Right renal cortex interstitium (tissue), 3 donors: ENCODE data around the gene MAP1LC3B. TPM values are rescaled to one million over a fixed set of nuclear protein-coding genes. Genes with fewer than 3 reads are reported as not detected.
"Not testable (repeated sequence)": the region's sequence is repeated elsewhere in the genome, so short reads cannot be mapped to it uniquely, and the experiment has no call there.

ENCODE experiments used
- DNase-seq, 3 donors: peaks; one replicate each; pipeline ENCODE4 v3.0.0-alpha.2; 2013; ENCODE audit warnings: low read depth in 3 of 3, low spot score in 2 of 3
- polyA plus RNA-seq, 3 donors: library from polyadenylated mRNA; unstranded; fragments of 120-200 nt; gene quantifications; one replicate each; pipeline ENCODE4 v1.2.1, GENCODE V29; 2013; ENCODE audit not compliant: insufficient read length in 3 of 3

Gene MAP1LC3B
- polyA plus RNA-seq, 3 donors, result 67.1 to 74.8 (median 71.2) TPM

GRCh38 chr16:87360862-87361610 lies 31.1 kb upstream of the MAP1LC3B start:
- DNase-seq, result no peak

GRCh38 chr16:87361916-87362619 lies 30.1 kb upstream of the MAP1LC3B start:
- DNase-seq, result no peak

DNA sequence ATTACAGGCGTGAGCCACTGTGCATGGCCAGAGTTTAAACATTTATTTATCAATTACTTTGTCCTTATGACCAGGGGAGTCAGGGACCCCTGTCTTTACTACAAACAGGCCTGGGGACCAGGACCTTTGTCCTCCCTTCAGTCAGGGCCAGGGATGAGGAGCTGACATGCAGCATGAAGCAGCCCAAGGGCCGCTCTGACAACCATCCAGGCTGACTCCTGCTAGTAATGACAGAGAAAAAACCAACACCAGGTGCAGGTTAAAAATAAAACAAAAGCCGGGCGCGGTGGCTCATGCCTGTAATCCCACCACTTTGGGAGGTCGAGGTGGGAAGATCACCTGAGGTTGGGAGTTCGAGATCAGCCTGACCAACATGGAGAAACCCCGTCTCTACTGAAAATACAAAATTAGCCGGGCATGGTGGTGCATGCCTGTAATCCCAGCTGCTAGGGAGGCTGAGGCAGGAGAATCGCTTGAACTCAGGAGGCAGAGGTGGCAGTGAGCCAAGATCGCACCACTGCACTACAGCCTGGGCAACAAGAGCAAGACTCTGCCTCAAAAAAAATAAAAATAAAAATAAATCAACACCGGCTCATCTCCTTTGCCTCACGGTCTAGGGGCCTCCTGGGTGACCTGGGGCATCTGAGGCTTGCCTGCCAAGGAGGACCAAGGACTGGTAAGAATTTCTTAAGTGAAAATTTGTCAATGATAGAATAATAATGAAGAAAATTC lies 29.1 kb upstream of the MAP1LC3B start:
- DNase-seq, result not testable (repeated sequence)

GRCh38 chr16:87363771-87364455 lies 28.2 kb upstream of the MAP1LC3B start:
- DNase-seq, result no peak

GRCh38 chr16:87365021-87365713 lies 27.0 kb upstream of the MAP1LC3B start:
- DNase-seq, result no peak

DNA sequence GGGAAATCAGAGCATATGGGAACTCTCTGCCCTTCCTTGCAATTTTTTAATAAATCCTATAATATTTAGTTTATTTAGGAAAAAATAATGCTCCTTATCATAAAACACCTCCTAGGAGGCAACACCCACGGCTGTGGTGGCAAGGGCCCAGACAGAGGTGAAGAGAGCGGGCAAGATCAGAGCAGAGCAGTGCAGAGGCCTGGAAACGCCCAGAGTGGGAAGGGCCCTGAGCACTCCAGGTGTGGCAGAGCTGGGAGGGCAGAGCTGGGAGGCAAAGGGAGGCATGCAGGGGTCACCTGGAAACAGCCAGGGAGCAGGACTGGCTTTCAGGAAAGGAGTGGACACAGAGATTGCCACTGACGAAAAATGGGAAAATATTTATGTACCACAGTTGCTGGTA lies 25.8 kb upstream of the MAP1LC3B start:
- no peak for DNase-seq

DNA sequence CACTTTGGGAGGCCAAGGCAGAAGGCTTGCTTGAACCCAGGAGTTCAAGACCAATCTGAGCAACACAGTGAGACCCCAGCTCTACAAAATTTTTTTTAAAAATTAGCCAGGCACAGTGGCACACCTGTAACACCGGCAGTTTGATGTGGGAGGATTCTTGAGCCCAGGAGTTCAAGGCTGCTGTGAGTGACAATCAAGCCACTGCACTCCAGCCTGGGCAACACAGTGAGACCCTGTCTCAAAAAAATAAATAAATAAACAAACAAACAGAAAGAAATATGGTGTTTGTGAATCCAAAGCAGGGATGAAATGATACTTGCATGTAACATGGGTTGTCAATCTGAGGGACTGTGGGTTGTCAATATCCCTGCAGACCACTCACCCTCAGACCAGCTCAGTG lies 25.2 kb upstream of the MAP1LC3B start:
- DNase-seq, result no peak

DNA sequence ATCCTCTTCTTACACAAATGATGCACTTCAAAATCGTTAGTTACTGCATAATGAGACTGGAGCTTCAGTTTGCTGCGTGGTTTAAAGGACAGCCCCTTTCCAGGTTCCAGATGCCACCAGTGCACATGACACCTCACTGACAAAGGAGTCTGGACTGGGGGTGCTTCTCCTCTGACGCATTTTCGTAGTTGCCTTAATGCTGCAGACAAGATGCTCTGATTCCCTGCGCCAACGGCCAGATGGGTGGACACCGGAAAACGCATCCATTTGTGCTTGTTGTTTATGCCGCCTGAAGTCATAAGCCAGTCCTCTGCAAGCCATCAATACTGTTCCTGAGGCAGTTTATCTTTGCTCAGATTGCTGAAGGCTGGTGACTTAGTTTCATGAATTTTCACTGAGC lies 24.6 kb upstream of the MAP1LC3B start:
- DNase-seq, result no peak

DNA sequence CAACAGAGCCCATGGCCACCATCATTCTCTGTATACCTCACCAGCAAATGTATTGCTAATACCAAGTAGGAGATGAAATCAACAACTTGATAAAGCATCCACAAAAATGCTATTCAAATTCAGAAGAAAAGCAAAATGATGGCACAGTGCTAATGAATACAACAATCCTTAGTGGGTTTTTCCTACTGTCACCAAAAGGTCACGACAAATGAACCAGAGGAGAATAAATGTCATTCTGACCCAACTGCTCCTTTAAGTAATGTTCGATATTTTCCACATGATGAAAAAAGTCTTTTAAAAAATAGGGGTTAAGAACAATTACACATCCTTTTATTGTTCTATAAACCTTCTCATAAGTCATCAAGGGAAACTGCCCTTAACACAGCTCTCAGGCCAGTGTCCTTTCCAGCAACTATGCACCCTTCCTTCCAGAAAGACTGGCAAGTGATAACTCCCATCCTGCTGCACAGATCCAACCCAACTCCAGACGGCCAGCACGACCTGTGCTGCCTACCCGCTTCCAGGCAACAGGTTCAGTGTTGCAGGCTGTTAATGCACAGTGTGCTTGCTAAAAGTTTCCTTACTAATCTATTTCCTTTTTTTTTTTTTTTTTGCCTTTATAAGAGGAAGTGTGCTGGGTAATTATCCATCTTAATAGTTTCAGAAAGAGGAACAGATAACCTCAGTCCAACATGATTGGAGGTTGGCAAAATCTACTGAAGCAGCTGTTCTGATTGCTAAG lies 23.9 kb upstream of the MAP1LC3B start:
- no peak for DNase-seq

GRCh38 chr16:87369117-87369765 lies 22.9 kb upstream of the MAP1LC3B start:
- no peak for DNase-seq

GRCh38 chr16:87369796-87370719 lies 22.1 kb upstream of the MAP1LC3B start:
- no peak for DNase-seq

GRCh38 chr16:87371261-87371866 lies 20.8 kb upstream of the MAP1LC3B start:
- DNase-seq, result no peak

- no peak for DNase-seq
Measured at GRCh38 chr16:87372305-87372704, 19.8 kb upstream of the MAP1LC3B start.

- DNase-seq, result no peak
Measured at GRCh38 chr16:87374313-87374712, 17.8 kb upstream of the MAP1LC3B start.

DNA sequence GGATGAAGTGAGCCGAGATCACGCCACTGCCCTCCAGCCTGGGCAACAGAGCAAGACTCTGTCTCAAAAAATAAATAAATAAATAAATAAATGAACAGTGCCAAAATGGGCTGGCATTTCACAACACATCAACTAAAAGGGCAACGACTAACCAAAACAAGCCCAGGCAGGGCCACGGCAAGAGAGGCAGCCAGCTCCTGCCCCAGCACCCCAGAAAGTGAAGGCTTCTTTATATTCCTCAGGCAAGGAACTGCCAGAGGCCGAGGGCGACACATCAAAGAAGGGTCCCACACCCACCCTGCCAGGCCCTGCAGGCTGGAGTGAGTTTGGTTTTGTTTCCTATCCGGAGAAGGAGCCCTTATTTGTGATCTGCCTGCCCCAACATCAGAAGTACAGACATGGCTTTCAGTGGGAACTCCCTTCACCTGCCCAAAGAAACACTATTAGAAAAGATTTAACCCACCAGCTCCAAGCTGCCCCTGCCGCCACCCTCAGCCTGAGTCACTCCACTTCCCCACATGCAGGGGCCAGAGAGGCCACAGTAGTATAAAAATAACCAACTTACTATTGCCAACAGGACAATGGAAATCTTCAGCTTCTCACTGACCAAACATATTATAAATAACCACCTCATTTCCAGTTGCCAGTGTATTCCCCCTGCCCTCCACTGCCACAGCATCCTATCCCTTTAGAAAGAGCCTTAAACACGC lies 16.6 kb upstream of the MAP1LC3B start:
- no peak for DNase-seq

DNA sequence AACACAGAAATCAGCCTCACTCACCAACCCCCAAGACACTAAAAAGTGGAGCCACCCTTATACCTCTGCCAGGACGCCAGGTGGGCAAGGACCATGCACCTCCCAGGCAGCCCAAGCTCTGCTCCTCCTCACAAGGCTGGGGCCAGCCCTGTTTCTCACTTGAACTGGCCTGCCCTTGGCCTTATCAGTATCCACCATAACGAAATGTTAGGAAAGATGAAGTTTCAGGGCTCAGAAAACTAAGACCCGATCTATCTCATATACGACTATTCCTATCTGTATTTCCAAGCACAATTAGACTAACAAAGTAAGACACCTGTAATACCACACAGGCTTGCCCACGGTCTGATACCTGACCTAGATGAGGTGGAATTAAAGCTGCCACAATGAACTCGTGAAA lies 15.5 kb upstream of the MAP1LC3B start:
- DNase-seq, result no peak

DNA sequence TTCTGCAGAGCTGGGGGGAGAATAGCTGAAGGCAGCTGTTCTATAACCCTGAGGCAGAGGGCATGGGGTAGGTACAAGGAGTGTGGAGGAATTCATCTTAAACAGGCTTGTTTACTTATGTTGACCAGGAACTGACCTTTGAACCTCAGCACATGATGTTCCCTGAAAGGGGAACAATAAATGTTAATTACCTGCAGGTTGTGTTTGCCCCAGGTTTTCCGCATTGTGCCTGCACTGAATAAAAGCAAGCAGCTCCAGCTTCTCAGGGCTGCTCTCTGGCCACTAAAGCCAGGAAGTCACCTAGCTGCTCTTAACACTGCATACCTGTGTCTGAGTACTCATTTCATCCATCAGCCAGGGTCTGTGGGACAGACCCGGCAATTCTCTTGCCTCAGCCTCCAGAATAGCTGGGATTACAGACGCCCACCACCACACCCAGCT lies 12.8 kb upstream of the MAP1LC3B start:
- DNase-seq, result not testable (repeated sequence)
